Fibroblast of skin of abdomen (primary cell): ENCODE results near the gene TMTC2.
A peak's percentile ranks its signal among the peaks of the same experiment; 100 is the strongest.

ENCODE experiments used
- DNase-seq: peaks from one replicate; pipeline ENCODE4 v3.0.0-alpha.2; 2013

TMTC2 gene

GRCh38 chr12:82682851-82683261 is 3.9 kb upstream of the TMTC2 start:
- peak; percentile 12 for DNase-seq

DNA sequence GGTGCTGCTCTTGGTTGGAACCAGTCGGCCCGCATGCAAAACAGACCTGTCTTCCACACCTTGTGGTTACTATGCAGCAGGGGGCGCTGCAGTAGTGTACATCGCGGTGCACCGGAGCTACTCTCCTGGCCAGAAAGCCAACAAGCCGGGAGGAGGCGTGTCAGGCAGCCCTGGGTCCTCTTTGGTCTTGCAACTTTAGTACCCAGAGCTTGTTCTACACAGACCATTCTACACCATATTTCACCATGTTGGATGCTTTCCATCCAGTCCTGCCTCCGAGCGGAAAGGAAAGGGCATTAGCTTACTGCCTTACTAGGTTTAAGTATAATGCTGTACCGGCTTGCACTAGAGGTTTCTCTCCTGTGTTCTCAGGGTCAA is 927 bp upstream of the TMTC2 start:
- peak; percentile 93 for DNase-seq

- peak; percentile 21 for DNase-seq
These were observed 610 bp downstream of the TMTC2 start for GRCh38 chr12:82687021-82688011.

- DNase-seq, result peak; percentile 23
These were observed 1.4 kb downstream of the TMTC2 start for GRCh38 chr12:82688035-82688501.

DNA sequence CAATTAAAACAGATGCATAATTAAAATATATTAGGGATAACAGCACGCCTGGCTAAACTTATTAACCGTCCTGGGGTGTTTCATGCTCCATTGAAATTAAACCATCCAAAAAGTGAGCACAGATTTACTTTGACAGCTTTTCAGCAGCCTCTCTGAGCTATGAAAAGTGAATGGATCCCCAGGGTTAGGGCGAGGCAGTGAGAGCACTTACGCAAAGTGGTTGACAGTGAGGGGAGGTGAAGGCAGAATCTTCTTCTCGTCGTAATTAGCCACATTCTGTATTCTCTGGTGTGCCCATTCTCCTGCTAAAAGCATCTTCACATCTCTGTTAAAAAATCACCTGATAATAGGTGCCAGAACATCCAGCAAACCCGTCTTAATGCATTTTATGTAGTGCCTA is 1.9 kb downstream of the TMTC2 start:
- DNase-seq, result no peak

- no peak for DNase-seq
These were observed 3.3 kb downstream of the TMTC2 start for GRCh38 chr12:82690006-82690405.

- DNase-seq, result no peak
These were observed 4.8 kb downstream of the TMTC2 start for GRCh38 chr12:82691513-82691912.

- DNase-seq, result no peak
These were observed 7.6 kb downstream of the TMTC2 start for GRCh38 chr12:82694276-82694675.

- peak; percentile 65 for DNase-seq
These were observed 8.3 kb downstream of the TMTC2 start for GRCh38 chr12:82694970-82695369.

DNA sequence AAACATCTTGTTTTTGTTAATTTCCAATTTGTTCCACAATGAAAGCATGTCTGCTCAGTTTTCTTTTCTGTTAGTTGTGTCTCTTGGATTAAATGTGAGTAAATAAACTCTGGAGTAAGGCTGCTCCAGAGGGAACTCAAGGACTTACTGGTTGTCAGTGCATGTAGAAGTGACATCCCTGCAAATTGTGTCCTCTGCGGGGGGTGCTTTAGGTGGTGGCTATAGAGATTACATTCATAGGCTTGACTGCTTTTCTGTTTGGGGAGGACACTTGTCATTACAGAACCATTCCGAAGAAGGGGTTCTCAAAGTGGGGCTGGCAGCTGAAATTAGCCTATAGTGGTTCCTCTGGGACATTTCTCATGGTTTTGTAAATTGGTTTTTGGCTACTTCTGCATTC is 8.8 kb downstream of the TMTC2 start:
- DNase-seq, result no peak

DNA sequence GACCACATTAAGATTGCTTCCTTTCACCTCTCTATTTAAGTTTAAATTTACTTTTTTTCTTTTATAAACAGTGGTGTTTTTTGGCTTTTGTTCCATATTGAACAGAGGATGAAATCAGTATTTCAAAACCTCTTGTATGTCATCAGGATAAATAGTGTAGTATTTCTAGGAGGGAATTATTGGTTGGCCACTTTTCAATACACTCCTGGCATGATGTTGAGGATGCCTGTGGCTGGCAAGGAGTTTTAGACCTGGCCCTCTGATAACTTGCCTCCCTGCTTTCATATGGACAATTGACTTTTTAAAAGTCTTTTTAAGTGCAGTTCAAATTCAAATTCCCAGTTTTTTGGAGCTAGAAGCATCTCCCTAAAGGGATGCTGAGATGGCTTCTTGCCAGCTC is 9.8 kb downstream of the TMTC2 start:
- DNase-seq, result no peak

- DNase-seq, result no peak
These were observed 12.2 kb downstream of the TMTC2 start for GRCh38 chr12:82698708-82699564.

DNA sequence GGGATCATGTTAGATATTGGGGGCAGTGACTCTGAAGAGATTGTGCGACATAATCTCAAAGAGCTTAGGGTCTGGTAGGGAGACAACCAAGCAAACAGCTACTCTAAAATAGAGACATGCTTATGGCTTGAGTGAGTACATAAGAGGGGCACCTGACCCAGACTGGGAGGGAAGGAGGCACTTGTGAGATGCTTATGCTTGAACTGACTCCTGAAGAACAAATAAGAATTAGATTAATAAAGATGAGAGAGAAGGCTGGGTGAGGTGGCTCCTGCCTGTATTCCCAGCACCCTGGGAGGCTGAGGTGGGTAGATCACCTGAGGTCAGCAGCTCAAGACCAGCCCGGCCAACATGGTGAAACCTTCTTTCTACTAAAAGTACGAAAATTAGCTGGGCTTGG is 19.1 kb downstream of the TMTC2 start:
- DNase-seq, result no peak

DNA sequence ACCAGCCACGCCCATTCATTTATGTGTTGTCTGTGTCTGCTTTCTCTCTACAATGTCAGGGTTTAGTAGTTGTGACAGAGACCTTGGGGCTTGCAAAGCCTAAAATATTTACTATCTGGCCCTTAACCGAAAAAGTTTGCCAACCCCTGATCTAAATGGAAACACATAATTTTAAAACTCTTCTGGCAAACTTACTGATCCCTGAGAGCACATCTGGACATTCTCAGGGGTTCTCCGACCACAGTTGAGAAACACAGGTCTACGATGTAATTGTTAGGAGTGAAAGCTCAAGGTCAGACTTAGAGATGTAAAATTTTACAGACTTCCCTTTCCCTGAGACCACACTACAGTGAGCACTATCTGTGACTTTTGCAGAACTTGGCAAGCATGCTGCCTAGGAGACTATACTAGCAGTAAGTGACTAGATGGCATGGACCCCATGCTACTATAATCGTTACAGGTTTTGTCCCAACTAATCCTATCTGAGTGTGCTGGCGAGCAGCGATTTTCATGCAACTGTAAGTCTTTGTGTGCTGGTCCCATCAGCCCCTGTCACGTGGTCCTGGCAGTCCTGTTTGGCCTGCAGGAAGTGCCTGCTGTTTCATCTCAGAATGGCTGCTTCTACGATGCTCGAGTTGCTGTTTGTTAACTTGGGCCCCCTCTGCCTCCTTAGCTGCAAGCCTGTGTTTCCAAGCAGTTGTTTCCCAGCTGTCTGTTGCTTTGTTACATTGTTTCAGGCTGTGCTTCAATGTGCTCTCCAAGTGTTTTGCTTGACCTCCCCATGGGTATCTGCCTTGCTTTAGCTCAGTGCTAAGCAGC is 21.6 kb downstream of the TMTC2 start:
- no peak for DNase-seq

DNA sequence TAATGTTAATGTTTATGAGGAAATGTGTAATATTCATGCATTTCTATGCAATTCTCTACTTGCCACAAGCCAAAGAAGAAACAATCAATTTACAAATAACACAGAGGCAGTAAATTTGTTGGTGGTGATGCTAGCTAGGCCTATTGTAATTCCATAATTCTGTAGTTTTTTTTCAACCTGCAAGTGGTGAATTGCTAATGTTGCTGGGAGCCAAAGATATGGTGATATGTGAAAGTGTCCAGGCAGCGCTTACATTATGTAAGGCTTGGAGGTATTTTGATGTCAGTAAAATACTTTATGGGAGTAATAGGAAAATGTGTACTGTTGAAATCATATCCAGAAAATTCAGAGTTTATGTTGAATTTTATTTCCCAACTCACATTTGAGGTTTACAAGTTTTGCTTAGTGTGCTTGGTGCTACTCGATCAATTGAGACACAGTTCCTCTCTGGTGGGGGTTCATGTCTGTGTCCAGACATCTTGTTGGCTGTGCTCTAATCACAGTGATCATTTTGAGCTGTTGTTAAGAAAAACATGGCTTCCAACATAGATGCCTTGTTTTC is 23.2 kb downstream of the TMTC2 start:
- DNase-seq, result no peak

GRCh38 chr12:82710741-82711140 is 24.0 kb downstream of the TMTC2 start:
- no peak for DNase-seq

GRCh38 chr12:82714427-82714826 is 27.7 kb downstream of the TMTC2 start:
- no peak for DNase-seq

DNA sequence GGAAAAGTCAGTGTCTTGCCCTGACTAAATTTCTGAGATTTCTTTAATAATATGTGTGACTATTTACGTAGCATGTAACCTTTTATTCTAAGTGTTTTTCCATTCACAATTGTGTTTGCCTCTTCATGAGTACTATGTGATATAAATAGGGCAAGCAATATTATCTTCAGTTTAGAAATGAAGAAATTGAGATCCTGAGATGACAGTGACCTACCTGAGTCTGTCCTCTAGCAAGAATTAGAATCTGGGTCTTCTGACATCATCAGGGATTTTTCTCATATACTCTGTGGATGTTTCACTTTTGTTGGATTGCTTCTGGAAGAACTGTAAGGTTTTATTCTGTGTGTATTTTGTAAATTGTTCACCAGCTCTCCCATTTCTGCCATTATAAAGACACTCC is 35.0 kb downstream of the TMTC2 start:
- no peak for DNase-seq

DNA sequence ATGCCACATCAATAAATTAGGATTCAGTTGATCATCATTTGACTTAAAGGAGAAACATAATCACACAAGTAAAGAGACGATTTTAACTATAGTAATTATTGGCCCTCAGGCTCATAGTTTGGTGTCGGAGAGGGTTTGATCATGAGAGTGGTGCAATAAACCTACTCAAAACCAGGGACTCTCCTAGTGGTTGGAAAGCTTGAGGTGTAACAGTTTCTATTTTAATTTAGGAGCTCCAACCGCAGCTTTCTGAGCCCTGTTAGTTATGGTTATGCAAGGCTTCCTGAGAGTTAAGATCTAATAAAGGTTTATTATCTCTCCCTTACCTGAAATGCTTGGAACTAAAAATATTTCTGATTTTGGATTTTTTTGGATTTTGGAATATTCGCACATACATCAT is 36.4 kb downstream of the TMTC2 start:
- DNase-seq, result no peak

GRCh38 chr12:82723891-82724290 is 37.2 kb downstream of the TMTC2 start:
- no peak for DNase-seq

DNA sequence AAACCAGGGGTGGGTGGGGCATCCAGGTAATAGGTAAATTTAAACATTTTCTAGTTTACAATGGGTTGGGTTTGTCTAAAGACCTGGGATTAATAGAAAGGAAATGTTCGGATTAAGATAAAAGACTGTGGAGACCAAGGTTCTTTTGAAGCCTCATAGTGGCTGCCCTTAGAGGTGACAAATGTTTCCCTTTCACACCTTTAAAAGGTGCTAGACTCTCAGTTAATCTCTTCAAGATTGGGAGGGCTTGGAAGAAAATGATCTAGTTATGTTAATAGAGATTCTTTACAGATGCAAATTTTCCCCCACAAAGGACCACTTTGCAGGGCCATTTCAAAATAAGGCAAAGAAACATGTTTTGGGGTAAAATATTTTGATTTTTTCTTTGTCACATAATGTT is 39.0 kb downstream of the TMTC2 start:
- no peak for DNase-seq

DNA sequence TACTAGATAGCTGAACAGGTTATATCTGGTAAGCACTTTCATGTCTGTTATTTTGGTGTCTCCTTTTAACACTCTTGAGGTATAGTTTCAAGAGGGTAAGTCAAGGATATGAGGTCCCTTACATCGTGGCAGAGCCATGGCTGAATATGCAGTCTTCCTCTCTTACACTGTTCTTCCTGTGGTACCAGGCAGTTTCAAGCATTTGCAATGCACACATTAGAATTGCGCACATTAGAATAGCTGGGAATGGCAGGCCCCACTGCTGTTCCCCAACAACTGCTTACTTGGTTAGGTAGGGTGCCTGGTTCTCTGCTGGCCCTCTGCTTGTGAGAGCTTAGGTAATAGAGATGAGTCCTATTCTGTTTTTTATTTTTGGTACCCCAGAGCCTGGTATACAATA is 41.2 kb downstream of the TMTC2 start:
- no peak for DNase-seq
